Adipocyte (in vitro differentiated cells): ENCODE results near the gene MEGF6.
A peak's percentile ranks its signal among the peaks of the same experiment; 100 is the strongest.

Experiments used
- DNase-seq: peaks from one replicate; pipeline ENCODE4 v3.0.0-alpha.2; 2015; ENCODE audit warnings: low read depth
- H3K27me3 ChIP-seq: replicated peaks from 2 replicates; pipeline ENCODE4 v1.7.0; 2013; ENCODE audit warnings: mild to moderate bottlenecking, low read length, moderate library complexity; ENCODE audit not compliant: control insufficient read depth, insufficient read depth
- H3K36me3 ChIP-seq: 2 replicates; pipeline ENCODE4 v1.7.0; 2013; ENCODE audit warnings: low read length, mild to moderate bottlenecking, moderate library complexity; ENCODE audit not compliant: control insufficient read depth, insufficient read depth, severe bottlenecking
- H3K4me1 ChIP-seq: 2 replicates; pipeline ENCODE4 v1.7.0; 2013; ENCODE audit warnings: mild to moderate bottlenecking, low read length, moderate library complexity; ENCODE audit not compliant: control insufficient read depth, insufficient read depth
- H3K4me3 ChIP-seq: 2 replicates; pipeline ENCODE4 v1.7.0; 2013; ENCODE audit warnings: mild to moderate bottlenecking, low read length, moderate library complexity
- H3K9ac ChIP-seq: 2 replicates; pipeline ENCODE4 v1.7.0; 2013; ENCODE audit warnings: mild to moderate bottlenecking, low read length, moderate library complexity
- H3K9me3 ChIP-seq: 2 replicates; pipeline ENCODE4 v1.7.0; 2013; ENCODE audit warnings: mild to moderate bottlenecking, low read length, moderate library complexity; ENCODE audit not compliant: control insufficient read depth

The MEGF6 gene

GRCh38 chr1:3506943-3507342 is 104.4 kb downstream of the MEGF6 start:
- no peak overlapping the region for H3K4me3 ChIP-seq
- H3K27me3 ChIP-seq, result no peaks in the 10 kb centered on the region
- DNase-seq, result no peak
- H3K9me3 ChIP-seq, result no peaks in the 10 kb centered on the region
- no peak overlapping the region for H3K9ac ChIP-seq
- peaks cover 13% of the 10 kb centered on the region for H3K4me1 ChIP-seq
- no peaks in the 10 kb centered on the region for H3K36me3 ChIP-seq

- peaks cover 13% of the 10 kb centered on the region for H3K4me1 ChIP-seq
- H3K4me3 ChIP-seq, result no peak overlapping the region
- no peaks in the 10 kb centered on the region for H3K36me3 ChIP-seq
- H3K9ac ChIP-seq, result no peak overlapping the region
- H3K9me3 ChIP-seq, result no peaks in the 10 kb centered on the region
- H3K27me3 ChIP-seq, result no peaks in the 10 kb centered on the region
- DNase-seq, result no peak
Observed at GRCh38 chr1:3506041-3506440, 105.3 kb downstream of the MEGF6 start.

- no peaks in the 10 kb centered on the region for H3K9me3 ChIP-seq
- no peaks in the 10 kb centered on the region for H3K36me3 ChIP-seq
- no peaks in the 10 kb centered on the region for H3K27me3 ChIP-seq
- no peak for DNase-seq
- H3K4me1 ChIP-seq, result peaks cover 13% of the 10 kb centered on the region
- H3K9ac ChIP-seq, result peak overlapping the region; percentile 65
- no peak overlapping the region for H3K4me3 ChIP-seq
Observed at GRCh38 chr1:3505161-3505560, 106.1 kb downstream of the MEGF6 start.

GRCh38 chr1:3504822-3505153 is 106.5 kb downstream of the MEGF6 start:
- H3K9me3 ChIP-seq, result no peaks in the 10 kb centered on the region
- H3K4me1 ChIP-seq, result peaks cover 13% of the 10 kb centered on the region
- no peak for DNase-seq
- H3K9ac ChIP-seq, result peak overlapping the region; percentile 65
- H3K27me3 ChIP-seq, result no peaks in the 10 kb centered on the region
- H3K4me3 ChIP-seq, result no peak overlapping the region
- no peaks in the 10 kb centered on the region for H3K36me3 ChIP-seq

GRCh38 chr1:3504151-3504821 is 107.0 kb downstream of the MEGF6 start:
- H3K4me3 ChIP-seq, result no peak overlapping the region
- H3K27me3 ChIP-seq, result no peaks in the 10 kb centered on the region
- H3K9me3 ChIP-seq, result no peaks in the 10 kb centered on the region
- peak overlapping the region; percentile 65 for H3K9ac ChIP-seq
- H3K36me3 ChIP-seq, result no peaks in the 10 kb centered on the region
- peaks cover 13% of the 10 kb centered on the region for H3K4me1 ChIP-seq
- peak; percentile 82 for DNase-seq

- no peak overlapping the region for H3K4me3 ChIP-seq
- no peak for DNase-seq
- H3K9ac ChIP-seq, result no peak overlapping the region
- no peaks in the 10 kb centered on the region for H3K9me3 ChIP-seq
- H3K36me3 ChIP-seq, result no peaks in the 10 kb centered on the region
- H3K27me3 ChIP-seq, result no peaks in the 10 kb centered on the region
- H3K4me1 ChIP-seq, result peaks cover 13% of the 10 kb centered on the region
Observed at GRCh38 chr1:3503525-3503886, 107.8 kb downstream of the MEGF6 start.

GRCh38 chr1:3502641-3503524 is 108.4 kb downstream of the MEGF6 start:
- Histone ChIP-seq H3K9ac (no peak overlapping the region), H3K36me3 (no peaks in the 10 kb centered on the region), H3K4me1 (peaks cover 13% of the 10 kb centered on the region), H3K27me3 (no peaks in the 10 kb centered on the region), H3K9me3 (no peaks in the 10 kb centered on the region), H3K4me3 (no peak overlapping the region)
- DNase-seq, result no peak

GRCh38 chr1:3501856-3502640 is 109.3 kb downstream of the MEGF6 start:
- DNase-seq, result peak; percentile 63

GRCh38 chr1:3501437-3501836 is 109.9 kb downstream of the MEGF6 start:
- DNase-seq, result no peak

More at GRCh38 chr1:3501856-3502640, 109.3 kb downstream of the MEGF6 start:
- H3K4me1 ChIP-seq, result peaks cover 13% of the 10 kb centered on the region
- H3K27me3 ChIP-seq, result no peaks in the 10 kb centered on the region
- no peaks in the 10 kb centered on the region for H3K36me3 ChIP-seq
- H3K9ac ChIP-seq, result no peak overlapping the region
- no peak overlapping the region for H3K4me3 ChIP-seq
- H3K9me3 ChIP-seq, result no peaks in the 10 kb centered on the region

GRCh38 chr1:3500265-3500835 is 111.0 kb downstream of the MEGF6 start:
- H3K9me3 ChIP-seq, result no peaks in the 10 kb centered on the region
- H3K27me3 ChIP-seq, result no peaks in the 10 kb centered on the region
- H3K4me3 ChIP-seq, result no peak overlapping the region
- no peak overlapping the region for H3K9ac ChIP-seq
- no peaks in the 10 kb centered on the region for H3K36me3 ChIP-seq
- no peak for DNase-seq
- peaks cover 13% of the 10 kb centered on the region for H3K4me1 ChIP-seq

More at GRCh38 chr1:3501437-3501836, 109.9 kb downstream of the MEGF6 start:
- Histone ChIP-seq H3K4me3 (no peak overlapping the region), H3K4me1 (peaks cover 13% of the 10 kb centered on the region), H3K27me3 (no peaks in the 10 kb centered on the region), H3K9ac (no peak overlapping the region), H3K36me3 (no peaks in the 10 kb centered on the region), H3K9me3 (no peaks in the 10 kb centered on the region)

GRCh38 chr1:3499611-3500010 is 111.7 kb downstream of the MEGF6 start:
- Histone ChIP-seq H3K4me3 (no peak overlapping the region), H3K36me3 (no peaks in the 10 kb centered on the region), H3K9me3 (no peaks in the 10 kb centered on the region), H3K4me1 (peaks cover 7% of the 10 kb centered on the region), H3K27me3 (no peaks in the 10 kb centered on the region), H3K9ac (no peak overlapping the region)
- DNase-seq, result no peak
